Fibroblast of skin of abdomen (primary cell): Measurements from ENCODE around the gene INPP5A.
"Not testable (repeated sequence)": the region's sequence is repeated elsewhere in the genome, so short reads cannot be mapped to it uniquely, and the experiment has no call there.

Source experiments
- DNase-seq: peaks from one replicate; pipeline ENCODE4 v3.0.0-alpha.2; 2013

Gene INPP5A

GRCh38 chr10:132770061-132771021 lies 232.8 kb downstream of the INPP5A start:
- no peak for DNase-seq

GRCh38 chr10:132772816-132773215 lies 235.2 kb downstream of the INPP5A start:
- DNase-seq = not testable (repeated sequence)

GRCh38 chr10:132774181-132774901 lies 236.8 kb downstream of the INPP5A start:
- peak; percentile 27 for DNase-seq

GRCh38 chr10:132774902-132775863 lies 237.6 kb downstream of the INPP5A start:
- peak; percentile 95 for DNase-seq

GRCh38 chr10:132776186-132776585 lies 238.6 kb downstream of the INPP5A start:
- DNase-seq = no peak

GRCh38 chr10:132776821-132777220 lies 239.2 kb downstream of the INPP5A start:
- DNase-seq = no peak

GRCh38 chr10:132777441-132777840 lies 239.9 kb downstream of the INPP5A start:
- no peak for DNase-seq

GRCh38 chr10:132779549-132780294 lies 242.1 kb downstream of the INPP5A start:
- no peak for DNase-seq

- DNase-seq = no peak
Measured at GRCh38 chr10:132780356-132780755, 242.8 kb downstream of the INPP5A start.

GRCh38 chr10:132781556-132781955 lies 244.0 kb downstream of the INPP5A start:
- DNase-seq = no peak

- no peak for DNase-seq
Measured at GRCh38 chr10:132783165-132783939, 245.8 kb downstream of the INPP5A start.

- DNase-seq = no peak
Measured at GRCh38 chr10:132783940-132784865, 246.6 kb downstream of the INPP5A start.

- DNase-seq = no peak
Measured at GRCh38 chr10:132784866-132785722, 247.5 kb downstream of the INPP5A start.

GRCh38 chr10:132785723-132786475 lies 248.3 kb downstream of the INPP5A start, which contains the start of gene NKX6-2:
TSS of gene NKX6-2 (minus strand) at chr10:132786147. CDS start at chr10:132785948, 199 bp downstream.
- no peak for DNase-seq

- no peak for DNase-seq
Measured at GRCh38 chr10:132786476-132786883, 248.9 kb downstream of the INPP5A start.

GRCh38 chr10:132786884-132787494 lies 249.4 kb downstream of the INPP5A start:
- no peak for DNase-seq

GRCh38 chr10:132787495-132788179 lies 250.1 kb downstream of the INPP5A start:
- DNase-seq = no peak
